Measurements from ENCODE around the gene MSTN.
"Not testable (repeated sequence)": the region's sequence is repeated elsewhere in the genome, so short reads cannot be mapped to it uniquely, and the experiment has no call there.

Gene MSTN

DNA sequence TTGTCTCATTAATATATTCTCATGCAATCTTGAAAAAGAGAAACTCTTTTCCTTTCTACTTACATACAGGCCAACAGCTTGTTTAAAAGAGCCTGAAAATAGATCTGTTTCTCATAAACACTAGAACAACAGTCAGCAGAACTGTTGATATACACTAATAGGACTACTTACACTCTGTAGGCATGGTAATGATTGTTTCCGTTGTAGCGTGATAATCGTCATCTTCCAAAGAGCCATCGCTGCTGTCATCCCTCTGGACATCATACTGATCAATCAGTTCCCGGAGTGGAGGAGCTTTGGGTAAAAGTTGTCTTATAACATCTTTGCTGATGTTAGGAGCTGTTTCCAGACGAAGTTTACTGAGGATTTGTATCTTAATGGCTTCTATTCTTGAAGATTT is 476 bp downstream of the MSTN start:
- no peak for DNase-seq

DNA sequence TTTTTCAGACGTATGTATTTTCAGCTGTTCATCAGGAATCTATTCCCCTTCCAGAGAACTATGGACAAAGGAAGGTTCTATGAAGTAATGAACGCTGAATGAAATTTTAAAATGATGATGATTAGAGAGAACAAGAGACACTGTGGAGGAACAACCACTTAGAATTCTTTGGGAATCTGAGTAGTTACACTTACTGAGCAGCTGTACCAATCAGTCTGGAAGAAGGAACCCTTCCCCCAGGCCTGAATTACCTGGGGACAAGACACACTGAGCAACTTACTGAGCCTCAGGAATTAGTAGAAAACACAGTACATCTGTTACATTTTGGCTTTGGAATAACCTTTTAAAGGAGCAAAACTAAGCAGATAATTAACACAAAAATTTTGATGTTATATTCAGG is 1.9 kb downstream of the MSTN start:
- DNase-seq: no peak

DNA sequence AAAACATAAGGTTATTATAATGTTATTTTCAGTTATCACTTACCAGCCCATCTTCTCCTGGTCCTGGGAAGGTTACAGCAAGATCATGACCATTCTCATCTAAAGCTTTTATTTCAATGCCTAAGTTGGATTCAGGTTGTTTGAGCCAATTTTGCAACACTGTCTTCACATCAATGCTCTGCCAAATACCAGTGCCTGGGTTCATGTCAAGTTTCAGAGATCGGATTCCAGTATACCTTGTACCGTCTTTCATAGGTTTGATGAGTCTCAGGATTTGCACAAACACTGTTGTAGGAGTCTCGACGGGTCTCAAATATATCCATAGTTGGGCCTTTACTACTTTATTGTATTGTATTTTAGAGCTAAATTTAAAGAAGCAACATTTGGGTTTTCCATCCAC is 2.5 kb downstream of the MSTN start:
- no peak for DNase-seq

DNA sequence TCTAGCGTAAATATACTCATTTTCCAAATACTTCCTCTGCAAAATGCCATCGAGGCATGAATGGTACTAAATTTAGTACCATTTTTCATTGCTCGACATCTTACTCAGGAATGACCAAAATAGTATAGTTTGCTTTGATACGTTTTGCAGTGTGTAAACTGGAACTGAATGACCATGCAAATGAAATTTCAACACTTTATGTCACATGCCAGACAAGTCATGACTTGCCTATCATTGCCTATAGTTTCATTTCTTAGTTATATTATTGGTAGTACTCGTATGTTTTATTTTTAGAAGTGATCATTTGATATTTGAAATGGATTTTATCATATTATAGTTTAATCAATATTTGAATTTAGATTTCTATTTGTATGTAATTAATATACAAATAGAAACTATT is 9.1 kb downstream of the MSTN start:
- DNase-seq: no peak

DNA sequence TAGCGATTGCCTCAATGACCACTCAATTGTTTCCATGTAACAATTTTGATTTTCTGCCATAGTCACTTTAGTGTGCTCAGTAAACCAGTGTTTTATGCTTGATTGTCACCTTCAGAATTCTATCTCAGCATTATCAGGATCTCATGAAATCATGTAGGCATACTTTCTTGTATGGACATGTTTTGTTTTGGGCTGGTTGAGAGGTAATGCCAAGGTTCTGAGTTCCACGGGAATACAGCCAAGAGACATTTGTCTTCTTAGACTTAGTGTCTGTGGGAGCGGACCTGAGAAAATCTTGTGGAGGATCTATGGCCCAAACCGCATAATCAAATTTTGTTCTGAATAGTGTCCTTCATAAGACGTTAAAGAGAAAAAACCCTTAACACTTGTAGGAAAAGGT is 10.2 kb downstream of the MSTN start:
- no peak for DNase-seq

DNA sequence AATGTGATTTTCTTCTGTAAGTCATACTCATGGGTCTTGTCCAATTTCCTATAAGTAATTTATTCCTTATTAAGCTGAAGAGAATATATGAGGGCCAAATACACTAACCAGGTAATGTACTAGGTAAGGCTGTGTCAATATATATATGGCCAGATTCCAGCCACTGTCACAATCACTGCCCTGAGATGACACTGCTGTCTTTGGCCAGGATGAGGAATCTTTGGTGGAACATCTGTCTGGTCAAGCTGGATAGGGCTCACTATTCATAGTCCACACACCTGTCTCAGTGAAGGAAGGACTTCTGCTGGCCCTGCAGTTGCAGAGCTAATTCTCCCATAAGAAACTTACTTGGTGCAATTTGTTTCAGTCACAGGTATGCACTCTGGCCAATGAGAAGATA is 11.3 kb downstream of the MSTN start:
- no peak for DNase-seq

DNA sequence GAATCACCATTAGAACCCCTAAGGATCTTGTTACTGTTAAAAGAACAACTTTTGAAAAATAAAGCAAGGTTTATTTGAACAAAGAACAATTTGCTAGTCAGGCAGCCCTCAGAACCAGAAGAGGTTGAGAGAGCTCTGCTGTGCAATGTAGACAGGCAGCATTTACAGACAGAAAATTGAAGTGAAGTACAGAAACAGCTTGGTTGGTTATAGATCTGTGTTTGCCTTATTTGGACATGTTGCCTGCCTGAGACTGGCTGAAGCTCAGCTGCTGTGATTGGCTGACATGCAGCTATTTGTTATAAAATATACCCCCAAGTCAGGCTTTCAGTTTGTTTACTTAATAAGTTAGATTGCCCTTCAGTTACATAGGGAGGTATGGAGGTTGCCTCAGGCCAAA is 12.5 kb downstream of the MSTN start:
- no peak for DNase-seq

DNA sequence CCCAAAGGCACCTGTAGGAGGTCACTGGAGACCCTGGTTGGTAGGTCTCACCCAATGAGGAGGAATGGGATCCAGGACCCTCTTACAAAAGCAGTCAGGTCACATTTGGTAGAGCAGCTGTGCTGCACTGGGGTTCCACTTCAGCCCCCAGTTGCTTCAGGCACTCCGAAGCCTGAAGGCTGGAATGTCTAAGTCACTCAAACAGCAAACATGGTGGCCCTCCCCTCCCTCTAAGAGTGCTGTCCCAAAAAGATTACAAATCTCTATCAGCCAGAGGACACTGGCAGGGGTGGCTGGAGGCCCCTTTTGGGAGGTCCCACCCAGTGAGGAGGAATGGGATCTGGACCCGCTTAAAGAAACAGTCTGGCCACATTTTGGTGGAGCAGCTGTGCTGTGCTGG is 17.7 kb downstream of the MSTN start:
- no peak for DNase-seq

DNA sequence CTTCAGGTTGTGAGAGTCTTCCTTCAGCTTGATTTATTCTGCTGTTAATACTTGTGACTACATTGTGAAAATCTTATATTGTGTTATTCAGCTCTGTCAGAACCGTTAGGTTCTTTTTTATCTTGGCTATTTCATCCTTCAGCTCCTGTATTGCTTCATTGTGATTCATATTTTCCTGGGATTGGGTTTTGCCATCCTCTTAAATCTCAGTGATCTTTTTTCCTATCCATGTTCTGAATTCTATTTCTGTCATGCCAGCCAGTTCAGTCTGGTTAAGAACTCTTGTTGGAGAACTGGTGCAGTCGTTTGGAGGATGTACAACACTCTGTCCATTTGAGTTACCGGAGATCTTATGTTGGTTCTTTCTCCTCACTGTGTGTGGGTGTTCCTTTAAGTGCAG is 19.1 kb downstream of the MSTN start:
- no peak for DNase-seq

DNA sequence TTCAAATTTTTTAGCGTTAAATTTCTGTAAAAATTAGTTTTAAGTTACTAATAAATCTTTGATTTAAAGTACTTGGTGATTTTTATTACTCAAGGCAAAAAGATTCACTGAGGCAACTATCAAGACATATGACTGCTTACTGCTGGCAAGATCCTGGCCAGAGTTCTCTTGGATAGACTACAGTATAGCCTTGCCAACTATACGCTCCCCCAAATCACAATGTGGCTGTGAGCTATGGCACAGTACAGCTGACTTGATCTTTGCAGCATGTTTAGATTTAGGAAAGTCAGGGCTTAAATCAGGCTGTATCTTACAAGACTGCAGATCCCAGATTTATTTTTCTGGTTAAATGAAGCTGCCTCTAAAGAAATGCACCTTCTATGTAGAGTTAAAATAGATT is 26.5 kb downstream of the MSTN start:
- no peak for DNase-seq

DNA sequence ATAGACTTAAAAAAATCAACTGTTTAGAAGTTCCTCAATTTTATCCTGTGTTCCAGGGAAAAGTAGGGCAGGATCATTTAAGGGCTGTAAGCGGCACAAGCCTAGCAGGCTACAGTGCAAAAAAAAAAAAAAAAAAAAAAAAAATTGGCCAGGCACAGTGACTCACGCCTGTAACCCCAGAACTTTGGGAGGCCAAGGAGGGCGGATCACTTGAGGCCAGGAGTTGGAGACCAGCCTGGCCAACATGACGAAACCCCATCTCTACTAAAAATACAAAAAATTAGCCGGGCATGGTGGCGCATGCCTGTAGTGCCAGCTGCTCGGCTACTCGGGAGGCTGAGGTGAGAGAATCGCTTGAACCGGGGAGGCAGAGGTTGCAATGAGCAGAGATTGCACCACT is 28.1 kb downstream of the MSTN start:
- DNase-seq: not testable (repeated sequence)

DNA sequence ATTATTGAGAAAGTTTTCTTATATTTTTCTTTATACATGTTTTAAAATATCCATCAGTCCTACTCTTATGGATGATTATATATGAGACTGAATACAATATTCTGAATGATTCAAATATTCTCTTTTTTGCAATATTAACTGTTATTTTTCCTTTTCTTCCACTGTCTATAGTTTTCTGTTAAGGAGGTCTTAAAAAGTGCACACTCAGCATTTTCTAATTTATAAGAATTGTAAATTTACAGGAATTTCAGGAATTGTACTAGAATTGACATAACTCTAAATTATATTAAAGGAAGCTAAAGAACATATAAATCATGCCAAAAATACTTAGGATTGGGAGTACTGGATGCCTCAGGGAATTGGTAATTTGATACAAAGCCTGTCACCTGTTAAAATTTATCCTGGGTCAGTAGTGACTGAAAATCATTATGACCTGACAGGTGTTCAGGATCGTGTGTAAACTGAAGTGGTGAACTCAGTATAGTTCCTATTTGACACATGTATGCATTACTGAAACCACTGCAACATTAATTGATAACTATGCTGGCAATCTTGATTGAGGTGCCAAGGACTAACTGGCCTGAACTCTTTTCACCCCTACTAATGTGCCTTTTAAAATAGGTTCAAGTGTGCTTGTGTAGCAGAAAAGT is 30.4 kb downstream of the MSTN start:
- no peak for DNase-seq

DNA sequence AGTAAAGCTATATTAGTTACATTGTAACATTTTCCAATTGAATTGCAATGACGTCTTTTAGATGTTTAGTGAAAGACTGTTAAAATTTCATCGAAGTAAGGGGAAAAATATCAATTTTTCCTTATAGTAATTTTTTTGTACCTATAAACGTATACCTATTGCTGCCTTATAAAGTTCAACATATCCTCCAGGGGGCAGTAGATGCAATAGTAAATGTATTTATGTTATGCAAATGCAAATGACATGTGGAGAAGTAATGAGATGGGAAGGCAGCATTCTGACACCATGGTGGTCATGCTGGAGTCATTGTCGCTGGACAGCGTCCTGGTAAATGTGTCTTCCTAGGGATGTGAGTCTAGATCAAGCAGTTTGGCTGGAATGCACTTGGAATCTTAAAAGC is 38.7 kb downstream of the MSTN start:
- DNase-seq: no peak

DNA sequence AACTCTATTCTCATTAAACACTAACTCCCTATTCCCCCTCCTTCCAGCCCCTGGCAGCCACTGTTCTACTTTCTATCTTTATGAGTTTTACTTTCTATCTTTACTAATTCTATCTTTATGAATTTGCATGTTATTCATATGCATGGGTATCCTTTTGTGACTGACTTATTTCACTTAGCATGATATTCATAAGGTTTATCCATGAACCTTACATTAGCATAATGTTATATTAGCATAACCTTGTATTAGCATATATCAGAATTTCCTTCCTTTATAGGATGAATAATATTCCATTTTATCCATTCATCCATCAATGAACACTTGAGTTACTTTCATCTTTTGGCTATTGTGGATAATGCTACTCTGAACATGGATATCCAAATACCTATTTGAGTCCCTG is 41.8 kb downstream of the MSTN start:
- DNase-seq: no peak

DNA sequence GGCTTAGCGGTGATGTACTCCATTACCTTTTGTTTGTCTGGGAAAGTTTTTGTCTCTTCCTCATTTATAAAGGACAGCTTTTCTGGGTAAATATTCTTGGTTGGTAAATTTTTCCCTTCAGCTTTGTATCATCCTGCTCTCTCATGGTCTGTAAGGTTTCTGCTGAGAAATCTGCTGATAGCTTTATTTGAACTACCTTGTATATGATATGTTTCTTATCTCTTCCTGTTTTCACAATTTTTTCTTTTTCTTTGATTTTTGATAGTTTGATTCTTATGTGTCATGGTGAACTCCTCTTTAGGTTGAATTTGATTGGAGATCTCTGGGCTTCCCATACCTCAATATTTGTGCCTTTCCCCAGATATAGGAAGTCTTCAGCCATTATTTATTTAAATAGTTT is 44.7 kb downstream of the MSTN start:
- DNase-seq: no peak

DNA sequence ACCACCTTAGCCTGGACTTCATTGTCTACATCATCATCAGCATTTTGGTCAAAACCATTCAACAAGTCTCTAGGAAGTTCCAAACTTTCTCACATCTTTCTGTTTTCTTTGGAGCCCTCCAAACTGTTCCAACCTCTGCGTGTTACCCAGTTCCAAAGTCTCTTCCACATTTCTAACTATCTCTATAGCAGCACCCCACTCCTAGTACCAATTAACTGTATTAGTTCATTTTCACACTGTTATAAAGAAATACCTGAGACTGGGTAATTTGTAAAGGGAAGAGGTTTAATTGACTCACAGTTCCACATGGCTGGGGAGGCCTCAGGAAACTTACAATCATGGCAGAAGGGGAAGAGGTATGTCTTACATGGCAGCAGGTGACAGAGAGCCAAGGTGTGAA is 46.6 kb downstream of the MSTN start:
- not testable (repeated sequence) for DNase-seq

All from GOT3 (cell line).